Measurements from ENCODE around the gene CHL1. TPM values are rescaled to one million over a fixed set of nuclear protein-coding genes. Genes with fewer than 3 reads are reported as not detected.

Gene CHL1
- total RNA-seq, 6 experiments from 2014 or later: not detected

DNA sequence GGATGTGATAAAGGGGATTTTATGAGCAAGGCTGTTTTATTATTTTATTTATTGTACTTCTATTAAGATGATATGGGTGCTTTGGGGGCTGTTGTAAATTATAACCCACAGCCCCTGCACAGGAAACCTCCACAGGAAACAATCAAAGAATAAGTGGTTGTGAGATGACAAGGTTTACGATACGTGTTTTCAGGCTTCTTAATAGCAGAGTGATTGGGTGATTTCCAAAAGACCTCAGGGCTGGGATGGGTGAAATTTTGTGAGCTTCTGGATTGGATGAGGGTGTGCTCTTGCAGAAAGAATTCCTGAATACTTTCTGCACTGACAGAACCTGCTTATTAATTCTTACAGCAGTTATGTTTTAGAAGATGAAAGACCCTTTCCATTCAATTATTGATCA, 21.4 kb downstream of the CHL1 start:
- Mint-ChIP-seq H3K4me3 (no peak overlapping the region), H3K9me3 (peaks cover 50% of the 10 kb centered on the region), H3K36me3 (ENCODE audit: low read depth) (no peaks in the 10 kb centered on the region), H3K4me1 (ENCODE audit: low read depth) (no peaks in the 10 kb centered on the region), H3K27me3 (ENCODE audit: insufficient read depth) (no peaks in the 10 kb centered on the region), H3K27ac (no peak overlapping the region)
- DNase-seq: no peak
- TF ChIP-seq, protein P1, sequence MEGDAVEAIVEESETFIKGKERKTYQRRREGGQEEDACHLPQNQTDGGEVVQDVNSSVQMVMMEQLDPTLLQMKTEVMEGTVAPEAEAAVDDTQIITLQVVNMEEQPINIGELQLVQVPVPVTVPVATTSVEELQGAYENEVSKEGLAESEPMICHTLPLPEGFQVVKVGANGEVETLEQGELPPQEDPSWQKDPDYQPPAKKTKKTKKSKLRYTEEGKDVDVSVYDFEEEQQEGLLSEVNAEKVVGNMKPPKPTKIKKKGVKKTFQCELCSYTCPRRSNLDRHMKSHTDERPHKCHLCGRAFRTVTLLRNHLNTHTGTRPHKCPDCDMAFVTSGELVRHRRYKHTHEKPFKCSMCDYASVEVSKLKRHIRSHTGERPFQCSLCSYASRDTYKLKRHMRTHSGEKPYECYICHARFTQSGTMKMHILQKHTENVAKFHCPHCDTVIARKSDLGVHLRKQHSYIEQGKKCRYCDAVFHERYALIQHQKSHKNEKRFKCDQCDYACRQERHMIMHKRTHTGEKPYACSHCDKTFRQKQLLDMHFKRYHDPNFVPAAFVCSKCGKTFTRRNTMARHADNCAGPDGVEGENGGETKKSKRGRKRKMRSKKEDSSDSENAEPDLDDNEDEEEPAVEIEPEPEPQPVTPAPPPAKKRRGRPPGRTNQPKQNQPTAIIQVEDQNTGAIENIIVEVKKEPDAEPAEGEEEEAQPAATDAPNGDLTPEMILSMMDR (IDR thresholded peaks at IDR 0.05): no peak

DNA sequence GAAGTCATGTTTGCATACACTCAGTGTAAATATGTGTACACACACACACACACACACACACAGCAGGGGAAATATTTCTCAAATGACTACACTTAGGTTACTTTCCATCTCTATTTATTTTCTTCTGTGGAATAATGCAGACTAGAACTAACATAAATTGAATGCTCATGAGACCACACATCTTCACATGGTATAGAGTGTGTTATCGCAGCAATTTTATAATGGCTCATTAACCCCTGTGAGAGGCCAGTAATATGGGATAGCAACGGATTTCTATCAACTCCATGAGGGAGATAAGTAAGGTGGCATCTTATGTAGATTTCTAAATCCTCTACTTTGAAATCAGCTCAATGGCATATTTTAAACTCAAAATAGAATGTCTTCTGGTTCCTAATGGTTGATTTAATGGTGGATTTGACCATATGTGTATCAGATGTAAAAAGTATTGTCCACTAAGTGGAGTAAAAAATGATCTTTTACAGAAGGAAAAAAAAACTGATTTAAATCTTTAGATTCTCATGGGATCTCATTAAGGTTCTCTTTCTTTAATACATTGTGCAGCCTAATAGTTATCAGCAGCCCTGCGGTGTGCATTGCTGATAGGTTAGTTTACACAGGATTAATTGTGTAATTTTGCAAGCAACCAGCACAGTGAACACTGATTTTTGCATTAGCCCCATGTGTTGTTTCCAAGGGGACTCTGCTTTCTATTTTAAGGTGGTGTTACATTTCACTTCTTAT, 32.0 kb downstream of the CHL1 start:
- no peaks in the 10 kb centered on the region for H3K4me1 Mint-ChIP-seq (ENCODE audit: low read depth)
- no peak for DNase-seq
- TF ChIP-seq, protein P1 (IDR thresholded peaks at IDR 0.05): no peak
- H3K9me3 Mint-ChIP-seq: peaks cover 55% of the 10 kb centered on the region
- H3K27me3 Mint-ChIP-seq (ENCODE audit: insufficient read depth): no peaks in the 10 kb centered on the region
- H3K27ac Mint-ChIP-seq: no peak overlapping the region
- no peak overlapping the region for H3K4me3 Mint-ChIP-seq
- no peaks in the 10 kb centered on the region for H3K36me3 Mint-ChIP-seq (ENCODE audit: low read depth)

DNA sequence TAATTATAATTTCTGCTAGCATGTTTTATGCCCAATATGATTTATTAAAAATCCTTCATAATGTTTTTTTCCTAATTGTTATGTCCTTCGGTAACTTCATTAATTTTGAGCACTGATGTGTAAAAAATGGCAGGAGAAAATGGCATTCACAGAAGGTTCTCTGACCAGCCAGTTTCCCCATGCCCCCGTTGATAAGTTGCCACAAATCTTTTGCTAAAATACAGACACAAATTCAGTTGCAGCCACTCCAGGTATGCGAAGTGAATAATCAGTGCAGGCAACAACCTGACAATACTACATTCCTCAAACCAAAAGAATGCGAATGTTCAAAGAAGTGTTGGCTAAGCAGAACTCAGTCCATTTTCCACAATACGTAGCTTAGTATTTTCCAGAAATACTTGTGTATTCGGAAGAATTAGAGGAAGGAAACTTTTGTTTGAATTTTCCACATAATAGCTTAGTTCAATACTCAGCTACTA, 32.7 kb downstream of the CHL1 start:
- Mint-ChIP-seq H3K36me3 (ENCODE audit: low read depth) (no peaks in the 10 kb centered on the region), H3K4me1 (ENCODE audit: low read depth) (no peaks in the 10 kb centered on the region), H3K27me3 (ENCODE audit: insufficient read depth) (no peaks in the 10 kb centered on the region), H3K9me3 (peaks cover 52% of the 10 kb centered on the region), H3K27ac (no peak overlapping the region), H3K4me3 (no peak overlapping the region)
- DNase-seq: no peak
- TF ChIP-seq, protein P1 (IDR thresholded peaks at IDR 0.05): no peak

DNA sequence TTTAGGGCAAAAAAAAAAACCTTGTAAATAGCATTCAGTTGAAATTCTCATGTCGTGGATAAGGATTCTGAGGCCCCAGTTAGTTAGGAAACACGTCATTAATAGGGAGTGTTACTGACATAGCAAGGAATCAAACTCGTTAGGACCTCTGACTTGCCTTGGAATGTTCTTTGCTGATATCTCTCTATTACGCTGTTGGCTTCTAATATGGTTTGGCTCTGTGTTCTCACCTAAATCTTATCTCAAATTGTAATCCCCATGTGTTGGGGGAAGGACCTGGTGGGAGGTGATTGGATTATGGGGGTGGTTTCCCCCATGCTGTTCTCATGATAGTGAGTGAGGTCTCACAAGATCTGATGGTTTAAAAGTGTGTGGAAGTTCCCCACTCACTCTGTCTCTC, 40.3 kb downstream of the CHL1 start:
- Mint-ChIP-seq H3K27me3 (ENCODE audit: insufficient read depth) (no peaks in the 10 kb centered on the region), H3K4me3 (no peak overlapping the region), H3K27ac (no peak overlapping the region), H3K9me3 (peaks cover 44% of the 10 kb centered on the region), H3K4me1 (ENCODE audit: low read depth) (no peaks in the 10 kb centered on the region), H3K36me3 (ENCODE audit: low read depth) (no peaks in the 10 kb centered on the region)
- DNase-seq: no peak
- TF ChIP-seq, protein P1 (IDR thresholded peaks at IDR 0.05): no peak

DNA sequence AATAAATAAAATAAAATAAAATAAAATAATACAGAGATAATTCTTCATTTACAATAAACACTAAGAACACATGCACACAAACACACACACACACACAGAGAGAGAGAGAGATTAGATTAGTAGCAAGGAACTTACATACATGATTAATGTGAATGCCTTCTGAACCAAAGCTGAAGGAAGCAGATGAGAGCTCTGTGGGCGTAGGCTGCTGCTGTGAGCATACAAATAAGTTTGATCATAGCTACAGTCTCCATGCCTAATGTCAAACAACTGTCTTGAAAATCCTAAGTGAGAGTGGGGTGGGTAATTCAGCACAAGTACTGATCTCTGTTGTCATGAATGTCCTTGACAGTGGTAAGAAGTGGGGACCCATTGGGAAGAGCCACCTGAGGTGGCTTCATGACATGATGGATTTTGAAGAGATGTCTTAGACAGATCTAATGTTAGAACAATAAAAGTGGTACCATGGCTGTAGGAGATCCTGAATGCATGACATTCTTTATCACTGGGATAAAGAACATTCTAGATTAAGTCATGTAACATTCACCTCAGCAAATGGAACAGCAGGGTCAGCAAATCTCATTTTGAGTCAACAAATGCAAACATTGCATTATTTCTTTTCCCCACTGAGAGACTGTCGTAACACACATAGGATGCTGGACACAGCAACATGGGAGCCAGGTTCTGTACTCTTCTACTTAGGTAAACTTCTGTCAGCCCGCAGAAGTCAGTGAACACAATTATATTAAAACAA, 46.2 kb downstream of the CHL1 start:
- Mint-ChIP-seq H3K27ac (no peak overlapping the region), H3K4me3 (no peak overlapping the region), H3K9me3 (peaks cover 39% of the 10 kb centered on the region), H3K4me1 (ENCODE audit: low read depth) (no peaks in the 10 kb centered on the region), H3K36me3 (ENCODE audit: low read depth) (no peaks in the 10 kb centered on the region), H3K27me3 (ENCODE audit: insufficient read depth) (no peaks in the 10 kb centered on the region)
- DNase-seq: no peak
- TF ChIP-seq, protein P1 (IDR thresholded peaks at IDR 0.05): no peak

Data from HFFc6 (cell line).